Stimulated activated CD4-positive, alpha-beta T cell treated with anti-CD3 and anti-CD28 coated beads, Interleukin-1b, Interleukin-23, amount 100 ng/mL, for 48 hours (primary cell): ENCODE measurements around the gene TECPR1.

ENCODE experiments used
- DNase-seq: peaks from one replicate; pipeline ENCODE4 v3.0.0-alpha.2; 2020

The TECPR1 gene

GRCh38 chr7:98186452-98187137 is 65.4 kb downstream of the TECPR1 start:
- no peak for DNase-seq

- no peak for DNase-seq
These were observed 66.9 kb downstream of the TECPR1 start for GRCh38 chr7:98185101-98185500.

GRCh38 chr7:98180751-98181150 is 71.3 kb downstream of the TECPR1 start:
- DNase-seq = no peak

GRCh38 chr7:98178762-98179490 is 73.1 kb downstream of the TECPR1 start:
- DNase-seq = no peak

GRCh38 chr7:98178321-98178720 is 73.7 kb downstream of the TECPR1 start:
- no peak for DNase-seq

GRCh38 chr7:98177553-98177952 is 74.5 kb downstream of the TECPR1 start:
- DNase-seq = no peak

- no peak for DNase-seq
These were observed 76.6 kb downstream of the TECPR1 start for GRCh38 chr7:98175260-98175940.

GRCh38 chr7:98174334-98175259 is 77.4 kb downstream of the TECPR1 start:
- DNase-seq = no peak

GRCh38 chr7:98171449-98171848 is 80.6 kb downstream of the TECPR1 start:
- no peak for DNase-seq

GRCh38 chr7:98170966-98171365 is 81.1 kb downstream of the TECPR1 start:
- DNase-seq = no peak

GRCh38 chr7:98168904-98169621 is 83.0 kb downstream of the TECPR1 start:
- no peak for DNase-seq

GRCh38 chr7:98168181-98168903 is 83.7 kb downstream of the TECPR1 start:
- peak; percentile 51 for DNase-seq

GRCh38 chr7:98167653-98168052 is 84.4 kb downstream of the TECPR1 start:
- no peak for DNase-seq

- no peak for DNase-seq
These were observed 85.4 kb downstream of the TECPR1 start for GRCh38 chr7:98166668-98166970.

- DNase-seq = peak; percentile 41
These were observed 86.0 kb downstream of the TECPR1 start for GRCh38 chr7:98165827-98166667.
